ENCODE results near the gene TCF7L2.

DNA sequence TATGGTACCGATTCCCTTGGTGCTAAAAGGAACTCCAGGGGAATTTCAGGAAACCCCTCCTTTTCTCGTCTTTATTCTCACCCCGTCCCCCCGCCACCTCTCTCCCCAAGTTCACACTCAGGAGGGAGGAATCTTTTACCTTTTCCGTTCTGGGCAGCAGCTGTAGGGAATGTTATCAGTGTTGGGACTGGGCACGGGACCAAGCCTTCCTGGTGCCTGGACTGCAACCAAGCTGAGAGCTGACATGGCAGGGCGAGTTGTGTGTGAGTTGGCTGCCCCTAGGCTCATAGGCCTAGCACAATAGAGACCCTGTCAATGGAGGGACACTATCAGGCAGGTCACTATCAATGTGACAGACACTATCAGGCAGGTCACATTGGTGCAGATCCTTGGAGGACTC, 121.4 kb downstream of the TCF7L2 start:
- TF ChIP-seq POLR2A (IDR thresholded peaks at IDR 0.05), result no peak
- TF ChIP-seq, protein P1, sequence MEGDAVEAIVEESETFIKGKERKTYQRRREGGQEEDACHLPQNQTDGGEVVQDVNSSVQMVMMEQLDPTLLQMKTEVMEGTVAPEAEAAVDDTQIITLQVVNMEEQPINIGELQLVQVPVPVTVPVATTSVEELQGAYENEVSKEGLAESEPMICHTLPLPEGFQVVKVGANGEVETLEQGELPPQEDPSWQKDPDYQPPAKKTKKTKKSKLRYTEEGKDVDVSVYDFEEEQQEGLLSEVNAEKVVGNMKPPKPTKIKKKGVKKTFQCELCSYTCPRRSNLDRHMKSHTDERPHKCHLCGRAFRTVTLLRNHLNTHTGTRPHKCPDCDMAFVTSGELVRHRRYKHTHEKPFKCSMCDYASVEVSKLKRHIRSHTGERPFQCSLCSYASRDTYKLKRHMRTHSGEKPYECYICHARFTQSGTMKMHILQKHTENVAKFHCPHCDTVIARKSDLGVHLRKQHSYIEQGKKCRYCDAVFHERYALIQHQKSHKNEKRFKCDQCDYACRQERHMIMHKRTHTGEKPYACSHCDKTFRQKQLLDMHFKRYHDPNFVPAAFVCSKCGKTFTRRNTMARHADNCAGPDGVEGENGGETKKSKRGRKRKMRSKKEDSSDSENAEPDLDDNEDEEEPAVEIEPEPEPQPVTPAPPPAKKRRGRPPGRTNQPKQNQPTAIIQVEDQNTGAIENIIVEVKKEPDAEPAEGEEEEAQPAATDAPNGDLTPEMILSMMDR (IDR thresholded peaks at IDR 0.05), result no peak

Data from adrenal gland (tissue), 5 donors.